MM.1S (cell line): ENCODE data around the gene RTF1.
A peak's percentile ranks its signal among the peaks of the same experiment; 100 is the strongest.
"Not testable (repeated sequence)": the region's sequence is repeated elsewhere in the genome, so short reads cannot be mapped to it uniquely, and the experiment has no call there.

Source experiments
- DNase-seq: peaks from one replicate; pipeline ENCODE4 v3.0.0-alpha.2; 2015
- H2AFZ ChIP-seq: fragments of 300-600 bp; sonication (generic); 2 replicates; pipeline ENCODE4 v1.6.0; 2016; ENCODE audit warnings: antibody characterized with exemption, low read length
- H3F3A ChIP-seq: fragments of 300-600 bp; sonication (generic); 2 replicates; pipeline ENCODE4 v1.6.1; 2016; ENCODE audit warnings: mild to moderate bottlenecking, antibody characterized with exemption, low read length, moderate library complexity, mixed read lengths; ENCODE audit not compliant: insufficient read depth
- H3K27ac ChIP-seq: fragments of 300-600 bp; sonication (generic); 2 replicates; pipeline ENCODE4 v1.5.1; 2016; ENCODE audit warnings: mild to moderate bottlenecking, low read length
- H3K27me3 ChIP-seq: fragments of 300-600 bp; sonication (generic); replicated peaks from 2 replicates; pipeline ENCODE4 v1.6.0; 2016; ENCODE audit warnings: low read length; ENCODE audit not compliant: insufficient read depth
- H3K36me3 ChIP-seq: fragments of 300-600 bp; sonication (generic); replicated peaks from 2 replicates; pipeline ENCODE4 v1.6.1; 2016; ENCODE audit warnings: mild to moderate bottlenecking, low read length, mixed read lengths; ENCODE audit not compliant: insufficient read depth
- H3K4me1 ChIP-seq: fragments of 300-600 bp; sonication (generic); 2 replicates; pipeline ENCODE4 v1.6.1; 2016; ENCODE audit warnings: low read length, mixed read lengths
- H3K4me2 ChIP-seq: fragments of 300-600 bp; sonication (generic); 2 replicates; pipeline ENCODE4 v1.6.0; 2016; ENCODE audit warnings: low read depth, low read length
- H3K4me3 ChIP-seq: fragments of 300-600 bp; sonication (generic); 2 replicates; pipeline ENCODE4 v1.5.1; 2016; ENCODE audit warnings: low read length, mixed read lengths
- H3K79me2 ChIP-seq: fragments of 300-600 bp; sonication (generic); 2 replicates; pipeline ENCODE4 v1.6.1; 2016; ENCODE audit warnings: mixed run types, low read length, mixed read lengths
- H3K9ac ChIP-seq: fragments of 300-600 bp; sonication (generic); 2 replicates; pipeline ENCODE4 v1.6.1; 2016; ENCODE audit warnings: low read length, mixed read lengths
- H3K9me2 ChIP-seq: fragments of 300-600 bp; sonication (generic); replicated peaks from 2 replicates; pipeline ENCODE4 v1.6.1; 2016; ENCODE audit warnings: mild to moderate bottlenecking, low read length, mixed read lengths; ENCODE audit not compliant: insufficient read depth
- H3K9me3 ChIP-seq: fragments of 300-600 bp; sonication (generic); replicated peaks from 2 replicates; pipeline ENCODE4 v1.6.1; 2016; ENCODE audit warnings: mild to moderate bottlenecking, low read length, mixed read lengths; ENCODE audit not compliant: insufficient read depth
- H4K20me1 ChIP-seq: fragments of 300-600 bp; sonication (generic); 2 replicates; pipeline ENCODE4 v1.6.1; 2016; ENCODE audit warnings: mild to moderate bottlenecking, low read length, moderate library complexity, mixed read lengths; ENCODE audit not compliant: insufficient read depth
- EZH2 ChIP-seq: fragments of 300-600 bp; sonication (generic); optimal IDR thresholded peaks from 2 replicates; pipeline ENCODE3; 2017; ENCODE audit warnings: low read depth, mild to moderate bottlenecking, antibody characterized with exemption, low read length, mixed read lengths
- EZH2phosphoT487 ChIP-seq: fragments of 300-600 bp; sonication (generic); IDR thresholded peaks from 2 replicates; pipeline ENCODE4 v1.6.1; 2018; ENCODE audit warnings: antibody characterized with exemption, low read length
- TF ChIP-seq, protein P1 (sequence below): fragments of 300-600 bp; sonication (generic); IDR thresholded peaks from 2 replicates; pipeline ENCODE4 v1.5.1; 2016; ENCODE audit warnings: antibody characterized with exemption, low read length, mixed read lengths

Gene RTF1

DNA sequence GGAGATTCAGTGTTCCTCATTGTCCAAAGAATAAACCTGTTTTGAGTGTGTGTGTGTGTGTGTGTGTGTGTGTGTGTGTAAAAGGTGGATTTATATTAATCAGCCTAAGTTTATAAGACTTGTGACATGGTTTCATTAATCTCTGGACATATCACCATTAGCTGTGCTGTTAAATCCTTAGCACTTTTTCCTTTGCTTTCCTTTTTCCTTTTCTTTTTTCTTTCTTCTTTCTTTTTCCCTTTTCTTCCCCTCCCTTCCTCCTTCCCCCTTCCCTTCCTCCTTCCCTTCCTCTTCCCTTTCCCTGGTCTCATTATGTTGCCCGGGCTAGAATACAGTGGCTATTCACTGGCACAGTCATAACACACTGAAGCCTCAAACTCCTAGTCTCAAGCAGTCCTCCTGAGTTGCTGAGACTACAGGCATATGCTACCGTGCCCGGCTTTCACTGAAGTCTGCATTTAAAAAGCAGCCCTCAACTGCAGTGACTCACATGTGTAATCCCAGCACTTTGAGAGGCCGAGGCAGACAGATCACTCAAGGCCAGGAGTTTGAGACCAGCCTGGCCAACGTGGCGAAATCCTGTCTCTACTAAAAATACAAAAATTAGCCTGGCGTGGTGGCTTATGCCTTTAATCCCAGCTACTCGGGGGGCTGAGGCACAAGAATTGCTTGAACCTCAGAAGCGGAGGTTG lies 48.1 kb downstream of the RTF1 start:
- Histone ChIP-seq H3K4me3 (no peak overlapping the region), H3F3A (no peaks in the 10 kb centered on the region), H3K27ac (no peak overlapping the region), H2AFZ (no peak overlapping the region), H3K9ac (no peak overlapping the region), H4K20me1 (no peaks in the 10 kb centered on the region), H3K27me3 (no peaks in the 10 kb centered on the region), H3K9me3 (no peaks in the 10 kb centered on the region), H3K4me1 (no peaks in the 10 kb centered on the region), H3K36me3 (no peaks in the 10 kb centered on the region; the same call in 1 of the 2 replicates), H3K9me2 (no peaks in the 10 kb centered on the region), H3K4me2 (no peak overlapping the region), H3K79me2 (peaks cover 17% of the 10 kb centered on the region)
- no peak for DNase-seq
- TF ChIP-seq EZH2 (no peak), EZH2phosphoT487 (no peak)
- TF ChIP-seq, protein P1, sequence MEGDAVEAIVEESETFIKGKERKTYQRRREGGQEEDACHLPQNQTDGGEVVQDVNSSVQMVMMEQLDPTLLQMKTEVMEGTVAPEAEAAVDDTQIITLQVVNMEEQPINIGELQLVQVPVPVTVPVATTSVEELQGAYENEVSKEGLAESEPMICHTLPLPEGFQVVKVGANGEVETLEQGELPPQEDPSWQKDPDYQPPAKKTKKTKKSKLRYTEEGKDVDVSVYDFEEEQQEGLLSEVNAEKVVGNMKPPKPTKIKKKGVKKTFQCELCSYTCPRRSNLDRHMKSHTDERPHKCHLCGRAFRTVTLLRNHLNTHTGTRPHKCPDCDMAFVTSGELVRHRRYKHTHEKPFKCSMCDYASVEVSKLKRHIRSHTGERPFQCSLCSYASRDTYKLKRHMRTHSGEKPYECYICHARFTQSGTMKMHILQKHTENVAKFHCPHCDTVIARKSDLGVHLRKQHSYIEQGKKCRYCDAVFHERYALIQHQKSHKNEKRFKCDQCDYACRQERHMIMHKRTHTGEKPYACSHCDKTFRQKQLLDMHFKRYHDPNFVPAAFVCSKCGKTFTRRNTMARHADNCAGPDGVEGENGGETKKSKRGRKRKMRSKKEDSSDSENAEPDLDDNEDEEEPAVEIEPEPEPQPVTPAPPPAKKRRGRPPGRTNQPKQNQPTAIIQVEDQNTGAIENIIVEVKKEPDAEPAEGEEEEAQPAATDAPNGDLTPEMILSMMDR: no peak

DNA sequence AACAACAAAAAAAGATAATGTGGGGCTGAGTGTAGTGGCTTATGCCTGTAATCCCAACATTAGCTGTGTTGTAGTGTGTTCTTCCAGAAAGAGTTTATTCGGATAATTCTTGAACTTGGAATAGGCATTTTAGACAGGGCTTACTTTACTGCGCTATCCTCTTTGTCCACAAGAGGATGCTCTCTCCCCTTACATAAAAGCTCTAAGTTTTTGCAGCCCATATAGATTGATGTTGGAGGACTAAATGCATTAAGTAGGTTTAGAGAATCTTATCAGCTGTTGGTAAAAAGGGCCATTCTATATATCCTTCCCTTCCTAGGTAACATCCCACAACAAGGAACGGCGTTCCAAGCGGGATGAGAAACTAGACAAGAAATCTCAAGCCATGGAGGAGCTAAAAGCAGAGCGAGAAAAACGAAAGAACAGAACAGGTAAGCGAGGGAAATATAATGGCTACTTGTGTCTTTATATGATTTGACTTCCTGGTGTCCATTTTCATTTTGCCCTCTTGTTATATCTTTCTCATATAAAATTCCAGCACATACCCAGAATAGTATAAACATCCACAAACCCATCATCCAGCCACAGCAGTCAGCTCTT lies 49.0 kb downstream of the RTF1 start:
- H3F3A ChIP-seq: no peaks in the 10 kb centered on the region
- H3K79me2 ChIP-seq: peaks cover 17% of the 10 kb centered on the region
- H3K27me3 ChIP-seq: no peaks in the 10 kb centered on the region
- no peak overlapping the region for H3K4me2 ChIP-seq
- no peaks in the 10 kb centered on the region for H3K9me2 ChIP-seq
- no peak overlapping the region for H3K4me3 ChIP-seq
- H3K36me3 ChIP-seq: no peaks in the 10 kb centered on the region; the same call in 1 of the 2 replicates
- H3K27ac ChIP-seq: no peak overlapping the region
- H3K9me3 ChIP-seq: no peaks in the 10 kb centered on the region
- no peaks in the 10 kb centered on the region for H3K4me1 ChIP-seq
- H4K20me1 ChIP-seq: no peaks in the 10 kb centered on the region
- DNase-seq: peak; percentile 56
- TF ChIP-seq, protein P1: peak; percentile 91
- TF ChIP-seq EZH2: no peak
- H3K9ac ChIP-seq: no peak overlapping the region
- no peak overlapping the region for H2AFZ ChIP-seq

DNA sequence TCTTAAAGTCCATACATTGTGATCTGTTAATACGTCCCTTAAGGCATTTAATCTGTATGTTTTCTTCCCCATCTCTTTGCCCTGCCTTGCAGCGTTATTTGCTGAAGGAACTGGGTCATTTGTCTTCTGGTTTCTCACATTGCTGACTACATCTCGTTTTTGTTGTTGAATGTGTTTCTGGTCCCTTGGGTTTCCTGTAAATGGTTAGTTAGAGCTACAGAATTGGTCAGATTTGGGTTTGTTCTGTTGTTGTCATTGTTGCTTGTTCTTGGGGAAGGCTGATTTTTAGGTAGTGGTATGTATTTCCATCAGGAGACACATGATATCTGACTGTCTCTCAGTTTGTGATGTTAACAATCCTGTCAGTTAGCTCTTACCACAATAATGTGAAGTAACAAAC lies 49.8 kb downstream of the RTF1 start:
- Histone ChIP-seq H3K36me3 (no peaks in the 10 kb centered on the region; the same call in 1 of the 2 replicates), H3F3A (no peaks in the 10 kb centered on the region), H3K9ac (no peak overlapping the region), H3K9me2 (no peaks in the 10 kb centered on the region), H3K27me3 (no peaks in the 10 kb centered on the region), H2AFZ (no peak overlapping the region), H4K20me1 (no peaks in the 10 kb centered on the region), H3K4me1 (no peaks in the 10 kb centered on the region), H3K4me2 (no peak overlapping the region), H3K27ac (no peak overlapping the region), H3K79me2 (peaks cover 17% of the 10 kb centered on the region), H3K4me3 (no peak overlapping the region), H3K9me3 (no peaks in the 10 kb centered on the region)
- no peak for DNase-seq
- no peak for TF ChIP-seq EZH2
- TF ChIP-seq EZH2phosphoT487: no peak

DNA sequence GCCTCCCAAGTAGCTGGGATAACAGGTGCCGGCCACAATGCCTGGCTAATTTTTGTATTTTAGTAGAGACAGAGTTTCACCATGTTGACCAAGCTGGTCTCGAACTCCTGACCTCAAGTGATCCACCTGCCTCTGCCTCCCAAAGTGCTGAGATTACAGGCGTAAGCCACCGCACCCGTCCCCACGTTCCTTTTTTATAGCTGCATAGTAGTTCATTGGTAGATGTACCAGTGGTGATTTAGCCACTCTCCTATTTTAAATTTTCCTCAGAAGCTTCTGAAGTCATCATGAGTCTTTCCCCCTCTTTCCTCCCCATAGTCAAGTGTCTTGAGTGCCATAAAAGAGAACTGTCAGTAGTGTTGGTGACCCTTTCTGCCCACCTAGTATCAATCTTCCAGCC lies 52.7 kb downstream of the RTF1 start:
- not testable (repeated sequence) for H3K4me1 ChIP-seq, H3K4me3 ChIP-seq, H3K79me2 ChIP-seq, H3K9me2 ChIP-seq, H3K9me3 ChIP-seq, DNase-seq, H3K36me3 ChIP-seq, H2AFZ ChIP-seq, H3F3A ChIP-seq, H3K9ac ChIP-seq, H3K27me3 ChIP-seq, H4K20me1 ChIP-seq, H3K27ac ChIP-seq, H3K4me2 ChIP-seq
